GM21786 (cell line): ENCODE results near the gene LRRC8C.
"Not testable (repeated sequence)": the region's sequence is repeated elsewhere in the genome, so short reads cannot be mapped to it uniquely, and the experiment has no call there.

Experiments used
- ATAC-seq: cut with Tn5 transposase; IDR thresholded peaks from one replicate; pipeline ENCODE4 v1.9.1; 2021; ENCODE audit not compliant: unreplicated experiment

Gene LRRC8C

GRCh38 chr1:89632657-89633247, at the start of gene LRRC8C:
Gene LRRC8C (plus strand): TSS chr1:89633120. CDS start chr1:89686474, 53,354 bp downstream.
- ATAC-seq: peak; percentile 81

- ATAC-seq: no peak
These were observed 48.7 kb upstream of the LRRC8C start for GRCh38 chr1:89584211-89584610.

GRCh38 chr1:89584781-89585180, 48.1 kb upstream of the LRRC8C start:
- no peak for ATAC-seq

GRCh38 chr1:89587729-89588161, 45.2 kb upstream of the LRRC8C start:
- no peak for ATAC-seq

- ATAC-seq: no peak
These were observed 44.4 kb upstream of the LRRC8C start for GRCh38 chr1:89588480-89588879.

- ATAC-seq: no peak
These were observed 43.4 kb upstream of the LRRC8C start for GRCh38 chr1:89589515-89589914.

- ATAC-seq: no peak
These were observed 42.4 kb upstream of the LRRC8C start for GRCh38 chr1:89590341-89591080.

GRCh38 chr1:89592861-89593302, 40.0 kb upstream of the LRRC8C start:
- not testable (repeated sequence) for ATAC-seq

- no peak for ATAC-seq
These were observed 38.7 kb upstream of the LRRC8C start for GRCh38 chr1:89594096-89594740.

GRCh38 chr1:89596698-89597097, 36.2 kb upstream of the LRRC8C start:
- ATAC-seq: no peak

GRCh38 chr1:89598450-89599331, 34.2 kb upstream of the LRRC8C start:
- ATAC-seq: no peak

- no peak for ATAC-seq
These were observed 33.6 kb upstream of the LRRC8C start for GRCh38 chr1:89599332-89599630.

- no peak for ATAC-seq
These were observed 32.3 kb upstream of the LRRC8C start for GRCh38 chr1:89600451-89601224.

- ATAC-seq: no peak
These were observed 30.0 kb upstream of the LRRC8C start for GRCh38 chr1:89602871-89603404.

- ATAC-seq: no peak
These were observed 29.1 kb upstream of the LRRC8C start for GRCh38 chr1:89603651-89604413.

GRCh38 chr1:89604414-89604735, 28.5 kb upstream of the LRRC8C start:
- no peak for ATAC-seq

- no peak for ATAC-seq
These were observed 27.2 kb upstream of the LRRC8C start for GRCh38 chr1:89605692-89606091.

- peak; percentile 48 for ATAC-seq
These were observed 26.5 kb upstream of the LRRC8C start for GRCh38 chr1:89606227-89606980.

- ATAC-seq: no peak
These were observed 25.8 kb upstream of the LRRC8C start for GRCh38 chr1:89607156-89607555.
